ENCODE data around the gene LRRK2.

LRRK2 gene

DNA sequence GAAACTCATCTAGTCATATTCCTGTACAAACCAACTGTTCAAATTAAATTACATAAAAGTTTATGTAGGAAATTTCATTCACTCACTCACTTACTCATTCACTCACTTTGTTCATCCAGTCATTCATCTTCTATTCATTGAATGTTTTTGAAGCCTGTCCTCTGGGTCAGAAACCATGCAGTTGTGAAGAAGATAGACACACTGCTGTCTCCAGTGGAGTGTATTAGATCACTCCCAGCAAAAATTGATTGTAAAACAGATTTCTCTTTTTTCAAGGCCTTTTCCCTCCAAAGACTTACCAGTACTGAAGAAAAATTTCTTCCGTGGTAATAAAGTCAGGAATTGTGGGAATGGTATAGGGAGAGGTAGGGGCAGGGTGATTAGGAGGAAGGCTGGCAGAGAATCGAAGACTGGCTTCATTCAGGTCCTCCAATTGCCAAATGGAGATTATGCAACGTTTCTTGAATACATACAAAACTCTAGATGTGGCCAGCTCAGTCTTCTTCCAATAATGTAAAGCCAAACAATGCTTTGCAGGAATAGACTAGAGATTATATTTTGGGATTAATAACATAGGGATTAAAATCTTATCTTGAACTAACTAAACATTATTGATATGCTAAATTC lies 9.1 kb downstream of the LRRK2 start:
- no peak for TF ChIP-seq FOXP2 (optimal IDR thresholded peaks at IDR 0.05; ENCODE audit: borderline replicate concordance, extremely low read depth, extremely low read length, insufficient read depth)
- no peak for TF ChIP-seq REST (IDR thresholded peaks at IDR 0.05; ENCODE audit: insufficient read depth in 1 of 2, low read depth in 2 of 2, low read length in 2 of 2)
- TF ChIP-seq TAF1 (IDR thresholded peaks at IDR 0.05; ENCODE audit: borderline replicate concordance, insufficient read depth, low read length) = peak; percentile 38; the same call in 1 of the 2 replicates
- TF ChIP-seq SIN3A (IDR thresholded peaks at IDR 0.05; ENCODE audit: borderline replicate concordance, insufficient read depth, low read length) = no peak

GRCh38 chr12:40236357-40236850 lies 11.6 kb downstream of the LRRK2 start:
- TF ChIP-seq SIN3A (IDR thresholded peaks at IDR 0.05; ENCODE audit: borderline replicate concordance, insufficient read depth, low read length) (no peak), REST (IDR thresholded peaks at IDR 0.05; ENCODE audit: insufficient read depth in 1 of 2, low read depth in 2 of 2, low read length in 2 of 2) (no peak), FOXP2 (optimal IDR thresholded peaks at IDR 0.05; ENCODE audit: borderline replicate concordance, extremely low read depth, extremely low read length, insufficient read depth) (no peak), TAF1 (IDR thresholded peaks at IDR 0.05; ENCODE audit: borderline replicate concordance, insufficient read depth, low read length) (peak; percentile 78; the same call in 1 of the 2 replicates), POLR2AphosphoS5 (IDR thresholded peaks at IDR 0.05; ENCODE audit: low read depth, low read length) (peak; percentile 71; the same call in 1 of the 2 replicates)

GRCh38 chr12:40238266-40238902 lies 13.6 kb downstream of the LRRK2 start:
- TF ChIP-seq REST (IDR thresholded peaks at IDR 0.05; ENCODE audit: insufficient read depth in 1 of 2, low read depth in 2 of 2, low read length in 2 of 2) (no peak; a peak in 1 of 4 replicates), SIN3A (IDR thresholded peaks at IDR 0.05; ENCODE audit: borderline replicate concordance, insufficient read depth, low read length) (no peak; the same call in 1 of the 2 replicates), FOXP2 (optimal IDR thresholded peaks at IDR 0.05; ENCODE audit: borderline replicate concordance, extremely low read depth, extremely low read length, insufficient read depth) (no peak), TAF1 (IDR thresholded peaks at IDR 0.05; ENCODE audit: borderline replicate concordance, insufficient read depth, low read length) (no peak), POLR2AphosphoS5 (IDR thresholded peaks at IDR 0.05; ENCODE audit: low read depth, low read length) (peak; percentile 70)

GRCh38 chr12:40238979-40239378 lies 14.2 kb downstream of the LRRK2 start:
- no peak for TF ChIP-seq FOXP2 (optimal IDR thresholded peaks at IDR 0.05; ENCODE audit: borderline replicate concordance, extremely low read depth, extremely low read length, insufficient read depth)
- no peak for TF ChIP-seq REST (IDR thresholded peaks at IDR 0.05; ENCODE audit: insufficient read depth in 1 of 2, low read depth in 2 of 2, low read length in 2 of 2)
